Spleen (tissue), 11 donors: ENCODE measurements around the gene KIF21B. TPM values are rescaled to one million over a fixed set of nuclear protein-coding genes. Genes with fewer than 3 reads are reported as not detected.

Experiments used
- DNase-seq: peaks from one replicate; pipeline ENCODE4 v3.0.0-alpha.2; 2020
- H3K27ac ChIP-seq, 8 donors: fragments of 200-600 bp; sonication (generic) in 7 of 8; 1 replicate in 4 of 8; 2 replicates in 4 of 8; pipeline versions ENCODE4 v1.5.0 to v1.8.0; 2016 to 2021; ENCODE audit warnings: inconsistent platforms in 4 of 8, mild to moderate bottlenecking in 4 of 8, moderate library complexity in 1 of 8
- H3K27me3 ChIP-seq, 7 donors: fragments of 200-600 bp; sonication (generic) in 6 of 7; replicated peaks in 1 of 7; 1 replicate in 4 of 7; 2 replicates in 3 of 7; pipeline versions ENCODE4 v1.5.0 to v1.8.0; 2016 to 2021; ENCODE audit warnings: inconsistent platforms in 3 of 7, mild to moderate bottlenecking in 1 of 7
- H3K36me3 ChIP-seq, 6 donors: fragments of 200-600 bp; sonication (generic) in 5 of 6; 1 replicate in 4 of 6; 2 replicates in 2 of 6; pipeline versions ENCODE4 v1.5.0 to v1.8.0; 2016 to 2021; ENCODE audit warnings: inconsistent platforms in 2 of 6
- H3K4me1 ChIP-seq, 6 donors: fragments of 200-600 bp; sonication (generic) in 5 of 6; 1 replicate in 3 of 6; 2 replicates in 3 of 6; pipeline versions ENCODE4 v1.5.0 to v1.8.0; 2016 to 2021; ENCODE audit warnings: inconsistent platforms in 3 of 6
- H3K4me3 ChIP-seq, 8 donors: fragments of 200-600 bp; sonication (generic) in 7 of 8; 1 replicate in 4 of 8; 2 replicates in 4 of 8; pipeline versions ENCODE4 v1.5.0 to v1.8.0; 2016 to 2021; ENCODE audit warnings: inconsistent platforms in 4 of 8, mild to moderate bottlenecking in 4 of 8, moderate library complexity in 2 of 8
- H3K9me3 ChIP-seq, 8 donors: fragments of 200-600 bp; sonication (generic) in 7 of 8; 1 replicate in 4 of 8; 2 replicates in 4 of 8; pipeline versions ENCODE4 v1.5.0 to v1.8.0; 2016 to 2021; ENCODE audit warnings: inconsistent platforms in 4 of 8
- CTCF ChIP-seq, 11 experiments: fragments of 200-600 bp in 7 of 11; fragments of 450-650 bp in 4 of 11; sonication (generic) in 4 of 11; IDR thresholded peaks in 8 of 11; conservative IDR thresholded peaks in 3 of 11; 1 replicate in 7 of 11; 2 replicates in 4 of 11; pipeline versions ENCODE4 v1.4.0 to v1.8.0; 2016 to 2021; ENCODE audit warnings: antibody characterized with exemption in 11 of 11, inconsistent platforms in 4 of 11, mild to moderate bottlenecking in 1 of 11
- POLR2A ChIP-seq, 3 donors: fragments of 450-650 bp; IDR thresholded peaks; one replicate each; pipeline ENCODE4 v1.5.1; 2017; ENCODE audit warnings: antibody characterized with exemption in 3 of 3, mild to moderate bottlenecking in 1 of 3
- POLR2AphosphoS5 ChIP-seq, 3 donors: sonication (generic); formaldehyde crosslinking; IDR thresholded peaks; one replicate each; pipeline ENCODE4 v1.5.1; 2017; ENCODE audit warnings: antibody characterized with exemption in 3 of 3
- WGBS, 5 donors: extraction: QIAGEN DNeasy Blood & Tissue Kit in 3 of 5; methylation state at CpG; one replicate each; pipeline versions ENCODE4 v1.1.5 to v1.1.7; 2013 to 2018; 5-methylcytosine and 5-hydroxymethylcytosine counted together
- intact Hi-C: fragments of 100-400 bp; cut with DNase I; formaldehyde crosslinking; loops from one replicate; pipeline ENCODE4 v1.15.0; 2023; ENCODE audit warnings: low total_unique reads
- polyA plus RNA-seq, 3 donors: library from polyadenylated mRNA; stranded (reverse); fragments of 200-250 nt; gene quantifications; one replicate each; pipeline ENCODE4 v1.2.1, GENCODE V29; 2013
- total RNA-seq, 7 donors: library from RNA; depleted of rRNA in 3 of 7; stranded (reverse); fragments of >200 nt in 3 of 7; fragmentation: NEBNext Ultra II Directional in 4 of 7; extraction: Animal tissue kit (Norgen Biotek cat#: 25700) in 4 of 7; gene quantifications; one replicate each; pipeline versions ENCODE4 v1.1.0 to v1.2.1, GENCODE V29; 2016 to 2021
- donor health status: healthy with polysubstance abuse.
- donor health status: DM: no; HTN: no; CAD: no; lungs with moderate emphysema.
- donor health status: DM: no; HTN: no; CAD: no.
- donor health status: Bipolar disorder and iron deficiency.
- donor health status: healthy.
- donor health status: DM: no; HTN: no; CAD: no.
- donor health status: DM: yes; HTN: yes; CAD: no.

Gene KIF21B
- total and polyA plus RNA-seq, 10 donors: 3.0 to 49.0 (median 28.1) TPM

GRCh38 chr1:201048521-201048920 lies 25.0 kb upstream of the KIF21B start:
- 90 to 100% (median 92%) methylated on average over 6 to 13 of the region's 13 CpGs for WGBS, 5 donors
- intact Hi-C loops: no loop called here
- Histone ChIP-seq H3K4me1 (peaks cover 0 to 12% (median 0%) of the 10 kb centered on the region in 6 donors), H3K27me3 (no peaks in the 10 kb centered on the region), H3K27ac (no peak overlapping the region), H3K4me3 (no peak overlapping the region), H3K36me3 (no peaks in the 10 kb centered on the region), H3K9me3 (no peaks in the 10 kb centered on the region)
- TF ChIP-seq POLR2AphosphoS5 (IDR thresholded peaks at IDR 0.05): no peak
- no peak for TF ChIP-seq POLR2A (IDR thresholded peaks at IDR 0.05)
- no peak for TF ChIP-seq CTCF (IDR thresholded peaks at IDR 0.05 in 8 of 11, conservative IDR thresholded peaks at IDR 0.05 in 3 of 11)
- DNase-seq: no peak

GRCh38 chr1:201044119-201044518 lies 20.6 kb upstream of the KIF21B start:
- no peak overlapping the region for H3K27ac ChIP-seq
- 87 to 91% (median 88%) methylated on average over 9 of the region's 9 CpGs for WGBS, 5 donors
- intact Hi-C loops: no loop called here
- H3K9me3 ChIP-seq: no peaks in the 10 kb centered on the region
- H3K4me1 ChIP-seq: peaks cover 0 to 10% (median 7%) of the 10 kb centered on the region in 6 donors
- no peaks in the 10 kb centered on the region for H3K27me3 ChIP-seq
- no peaks in the 10 kb centered on the region for H3K36me3 ChIP-seq
- DNase-seq: no peak
- H3K4me3 ChIP-seq: no peak overlapping the region
- TF ChIP-seq POLR2A (IDR thresholded peaks at IDR 0.05): no peak
- TF ChIP-seq POLR2AphosphoS5 (IDR thresholded peaks at IDR 0.05): no peak
- no peak for TF ChIP-seq CTCF (IDR thresholded peaks at IDR 0.05 in 8 of 11, conservative IDR thresholded peaks at IDR 0.05 in 3 of 11)

DNA sequence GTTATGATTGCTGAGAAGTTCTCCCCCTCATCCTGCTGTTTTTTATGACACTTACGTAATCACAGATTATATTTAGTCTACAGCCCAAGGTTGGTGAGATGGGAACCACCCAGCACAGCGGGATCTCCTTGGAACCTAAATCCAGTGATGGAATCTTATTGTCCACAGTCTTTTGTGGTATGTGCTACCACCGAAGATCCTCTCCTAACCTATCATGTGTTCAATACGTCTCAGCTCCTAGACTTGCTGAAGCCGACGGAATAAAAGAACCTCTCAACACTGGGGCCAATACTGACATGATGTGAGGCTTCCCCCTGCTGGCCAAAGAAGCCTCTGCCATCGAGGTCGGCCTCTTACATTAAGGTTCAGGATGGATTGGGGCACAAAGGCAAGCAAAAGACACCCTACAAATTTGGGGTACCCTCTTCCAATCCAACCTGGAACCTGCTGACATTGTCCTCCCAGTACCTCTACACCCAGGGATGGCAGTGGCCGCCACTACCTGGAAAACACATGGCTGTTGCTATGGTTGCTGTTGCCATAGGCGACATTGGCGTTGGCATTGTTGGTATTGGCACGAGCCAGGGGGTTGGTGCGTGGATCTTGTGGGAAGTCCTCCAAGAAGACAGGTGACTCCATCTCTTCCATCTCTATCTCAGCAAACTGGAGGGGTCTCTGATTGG lies 19.4 kb upstream of the KIF21B start:
- 32 to 40% (median 39%) methylated on average over 13 of the region's 13 CpGs for WGBS, 5 donors
- H3K27ac ChIP-seq: no peak overlapping the region
- H3K36me3 ChIP-seq: no peaks in the 10 kb centered on the region
- TF ChIP-seq POLR2A (IDR thresholded peaks at IDR 0.05) (no peak), POLR2AphosphoS5 (IDR thresholded peaks at IDR 0.05) (peak in 1 of 3 donors; percentile 63), CTCF (IDR thresholded peaks at IDR 0.05 in 8 of 11, conservative IDR thresholded peaks at IDR 0.05 in 3 of 11) (peak; percentile 80 to 94 (median 92))
- DNase-seq: peak; percentile 86
- peaks cover 0 to 10% (median 7%) of the 10 kb centered on the region in 6 donors for H3K4me1 ChIP-seq
- no peaks in the 10 kb centered on the region for H3K27me3 ChIP-seq
- intact Hi-C loops: loop anchor here (2.0 kb wide), 1 partner anchor 70 kb away; no protein-coding TSS in a partner anchor
- no peak overlapping the region for H3K4me3 ChIP-seq
- H3K9me3 ChIP-seq: no peaks in the 10 kb centered on the region

DNA sequence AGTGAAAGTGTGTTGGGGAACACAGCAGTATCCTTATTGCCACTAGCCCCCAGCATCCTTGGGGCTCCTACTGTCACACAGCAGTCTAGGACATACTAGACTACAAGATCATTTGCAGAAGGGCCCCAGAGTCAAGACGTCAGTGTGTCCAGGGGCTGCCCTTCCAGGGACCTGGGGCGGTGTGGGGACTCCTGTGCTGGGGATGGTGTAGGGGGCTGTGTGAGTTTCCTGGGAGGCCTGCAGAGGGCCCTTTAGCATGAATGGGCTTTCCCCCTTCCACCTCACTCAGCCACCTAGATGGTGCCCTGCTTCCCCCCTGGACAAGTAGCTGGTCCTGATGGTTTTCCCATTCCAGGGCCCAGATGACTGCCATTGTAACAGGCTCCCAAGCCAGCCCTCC lies 17.5 kb upstream of the KIF21B start:
- WGBS, 5 donors: 73 to 100% (median 94%) methylated on average over 2 of the region's 2 CpGs
- TF ChIP-seq CTCF (IDR thresholded peaks at IDR 0.05 in 8 of 11, conservative IDR thresholded peaks at IDR 0.05 in 3 of 11): no peak
- no peak for TF ChIP-seq POLR2A (IDR thresholded peaks at IDR 0.05)
- TF ChIP-seq POLR2AphosphoS5 (IDR thresholded peaks at IDR 0.05): no peak
- no peak overlapping the region for H3K27ac ChIP-seq
- no peaks in the 10 kb centered on the region for H3K27me3 ChIP-seq
- H3K36me3 ChIP-seq: no peaks in the 10 kb centered on the region
- intact Hi-C loops: no loop called here
- peaks cover 0 to 10% (median 7%) of the 10 kb centered on the region in 6 donors for H3K4me1 ChIP-seq
- no peak for DNase-seq
- H3K9me3 ChIP-seq: no peaks in the 10 kb centered on the region
- H3K4me3 ChIP-seq: no peak overlapping the region
